SJCRH30 (cell line): Measurements from ENCODE around the gene SLC51A. TPM values are rescaled to one million over a fixed set of nuclear protein-coding genes. Genes with fewer than 3 reads are reported as not detected.
"Not testable (repeated sequence)": the region's sequence is repeated elsewhere in the genome, so short reads cannot be mapped to it uniquely, and the experiment has no call there.

Experiments used
- DNase-seq, 2 experiments: peaks; one replicate each; pipeline ENCODE4 v3.0.0-alpha.2; 2015 to 2020
- H3K27ac ChIP-seq: fragments of 250-450 bp; sonication (Bioruptor Pico); 2 replicates; pipeline ENCODE4 v1.5.1; 2020; ENCODE audit warnings: mild to moderate bottlenecking, moderate library complexity
- H3K27me3 ChIP-seq: fragments of 250-450 bp; sonication (Bioruptor Pico); 2 replicates; pipeline ENCODE4 v1.5.1; 2020; ENCODE audit warnings: mild to moderate bottlenecking, moderate library complexity
- H3K36me3 ChIP-seq: fragments of 250-450 bp; sonication (Bioruptor Pico); 2 replicates; pipeline ENCODE4 v1.5.1; 2020; ENCODE audit warnings: mild to moderate bottlenecking, moderate library complexity
- H3K4me1 ChIP-seq: fragments of 250-450 bp; sonication (Bioruptor Pico); 2 replicates; pipeline ENCODE4 v1.5.1; 2020; ENCODE audit warnings: mild to moderate bottlenecking, moderate library complexity
- H3K4me3 ChIP-seq: fragments of 250-450 bp; sonication (Bioruptor Pico); 2 replicates; pipeline ENCODE4 v1.5.1; 2020; ENCODE audit warnings: mild to moderate bottlenecking, moderate library complexity
- H3K9me3 ChIP-seq: fragments of 250-450 bp; sonication (Bioruptor Pico); replicated peaks from 2 replicates; pipeline ENCODE4 v1.5.1; 2020; ENCODE audit warnings: mild to moderate bottlenecking, moderate library complexity
- total RNA-seq: library from RNA; depleted of rRNA; stranded (reverse); fragments of >200 nt; shearing (Covaris generic); gene quantifications from 2 replicates; pipeline ENCODE4 v1.2.3, GENCODE V29; 2014

Gene SLC51A
- total RNA-seq, 1 experiment from 2014 or later: not detected

- no peaks in the 10 kb centered on the region for H3K9me3 ChIP-seq
- H3K4me1 ChIP-seq: no peaks in the 10 kb centered on the region
- peak in 1 of 2 experiments; percentile 27 for DNase-seq
- H3K27ac ChIP-seq: no peak overlapping the region
- H3K27me3 ChIP-seq: no peaks in the 10 kb centered on the region; the same call in 1 of the 2 replicates
- no peaks in the 10 kb centered on the region for H3K36me3 ChIP-seq
- H3K4me3 ChIP-seq: no peak overlapping the region
These were observed 13.8 kb upstream of the SLC51A start for GRCh38 chr3:196202516-196202970.

- no peaks in the 10 kb centered on the region; the same call in 1 of the 2 replicates for H3K27me3 ChIP-seq
- H3K4me3 ChIP-seq: no peak overlapping the region
- H3K27ac ChIP-seq: no peak overlapping the region
These were observed 12.5 kb upstream of the SLC51A start for GRCh38 chr3:196203846-196204245.

GRCh38 chr3:196205442-196206205 lies 10.7 kb upstream of the SLC51A start:
- H3K4me3 ChIP-seq, H3K4me1 ChIP-seq, DNase-seq, H3K36me3 ChIP-seq, H3K27ac ChIP-seq, H3K9me3 ChIP-seq, H3K27me3 ChIP-seq: not testable (repeated sequence)

More at GRCh38 chr3:196203846-196204245, 12.5 kb upstream of the SLC51A start:
- Histone ChIP-seq H3K36me3 (no peaks in the 10 kb centered on the region), H3K9me3 (no peaks in the 10 kb centered on the region), H3K4me1 (no peaks in the 10 kb centered on the region)
- no peak for DNase-seq

GRCh38 chr3:196207159-196207832 lies 9.0 kb upstream of the SLC51A start:
- Histone ChIP-seq H3K36me3 (no peaks in the 10 kb centered on the region), H3K4me3 (no peak overlapping the region), H3K4me1 (no peaks in the 10 kb centered on the region), H3K27me3 (no peaks in the 10 kb centered on the region; the same call in 1 of the 2 replicates), H3K9me3 (no peaks in the 10 kb centered on the region), H3K27ac (no peak overlapping the region)
- no peak for DNase-seq

GRCh38 chr3:196207833-196208607 lies 8.3 kb upstream of the SLC51A start:
- no peak overlapping the region for H3K4me3 ChIP-seq
- no peak for DNase-seq

GRCh38 chr3:196208942-196209695 lies 7.2 kb upstream of the SLC51A start:
- Histone ChIP-seq H3K4me1 (no peaks in the 10 kb centered on the region), H3K9me3 (no peaks in the 10 kb centered on the region), H3K4me3 (no peak overlapping the region)

More at GRCh38 chr3:196207833-196208607, 8.3 kb upstream of the SLC51A start:
- Histone ChIP-seq H3K27me3 (no peaks in the 10 kb centered on the region; the same call in 1 of the 2 replicates), H3K9me3 (no peaks in the 10 kb centered on the region), H3K4me1 (no peaks in the 10 kb centered on the region), H3K36me3 (no peaks in the 10 kb centered on the region), H3K27ac (no peak overlapping the region)

GRCh38 chr3:196209944-196210672 lies 6.2 kb upstream of the SLC51A start:
- H3K4me3 ChIP-seq, H3K4me1 ChIP-seq, H3K27ac ChIP-seq, H3K9me3 ChIP-seq, DNase-seq, H3K36me3 ChIP-seq, H3K27me3 ChIP-seq: not testable (repeated sequence)

More at GRCh38 chr3:196208942-196209695, 7.2 kb upstream of the SLC51A start:
- Histone ChIP-seq H3K27ac (no peak overlapping the region), H3K36me3 (no peaks in the 10 kb centered on the region), H3K27me3 (no peaks in the 10 kb centered on the region; the same call in 1 of the 2 replicates)
- DNase-seq: no peak

GRCh38 chr3:196210673-196211556 lies 5.4 kb upstream of the SLC51A start, which contains the start of gene ZDHHC19:
Gene ZDHHC19 (minus strand): TSS chr3:196211400. CDS start chr3:196211315, 85 bp downstream.
- H3K27me3 ChIP-seq: no peaks in the 10 kb centered on the region
- H3K27ac ChIP-seq: no peak within 1 kb of the TSS
- H3K4me3 ChIP-seq: no peak within 1 kb of the TSS
- DNase-seq: no peak
- no peaks in the 10 kb centered on the region for H3K4me1 ChIP-seq
- H3K36me3 ChIP-seq: no peaks in the 10 kb centered on the region
- H3K9me3 ChIP-seq: no peaks in the 10 kb centered on the region

GRCh38 chr3:196214783-196215441 lies 1.4 kb upstream of the SLC51A start:
- H3K27me3 ChIP-seq: no peaks in the 10 kb centered on the region
- no peaks in the 10 kb centered on the region for H3K36me3 ChIP-seq
- no peak overlapping the region for H3K27ac ChIP-seq
- H3K4me3 ChIP-seq: no peak overlapping the region
- no peaks in the 10 kb centered on the region for H3K9me3 ChIP-seq
- 0 out of 2 replicates have a peak, but pooled peaks cover 4% of the 10 kb centered on the region for H3K4me1 ChIP-seq
- DNase-seq: no peak

GRCh38 chr3:196215493-196216020 lies 777 bp upstream of the SLC51A start:
- Histone ChIP-seq H3K27me3 (no peaks in the 10 kb centered on the region), H3K9me3 (no peaks in the 10 kb centered on the region), H3K27ac (no peak overlapping the region), H3K4me3 (no peak overlapping the region), H3K4me1 (0 out of 2 replicates have a peak, but pooled peaks cover 4% of the 10 kb centered on the region), H3K36me3 (no peaks in the 10 kb centered on the region)
- DNase-seq: no peak

GRCh38 chr3:196216681-196217211 lies 412 bp downstream of the SLC51A start:
- Histone ChIP-seq H3K4me1 (0 out of 2 replicates have a peak, but pooled peaks cover 4% of the 10 kb centered on the region), H3K27ac (no peak overlapping the region), H3K4me3 (no peak overlapping the region), H3K36me3 (no peaks in the 10 kb centered on the region), H3K9me3 (no peaks in the 10 kb centered on the region), H3K27me3 (no peaks in the 10 kb centered on the region)
- DNase-seq: no peak
